HG02763 (cell line): ENCODE results near the gene EN2.

Experiments used
- ATAC-seq: cut with Tn5 transposase; IDR thresholded peaks from one replicate; pipeline ENCODE4 v1.9.1; 2021; ENCODE audit warnings: mild to moderate bottlenecking, moderate library complexity; ENCODE audit not compliant: unreplicated experiment

The EN2 gene

DNA sequence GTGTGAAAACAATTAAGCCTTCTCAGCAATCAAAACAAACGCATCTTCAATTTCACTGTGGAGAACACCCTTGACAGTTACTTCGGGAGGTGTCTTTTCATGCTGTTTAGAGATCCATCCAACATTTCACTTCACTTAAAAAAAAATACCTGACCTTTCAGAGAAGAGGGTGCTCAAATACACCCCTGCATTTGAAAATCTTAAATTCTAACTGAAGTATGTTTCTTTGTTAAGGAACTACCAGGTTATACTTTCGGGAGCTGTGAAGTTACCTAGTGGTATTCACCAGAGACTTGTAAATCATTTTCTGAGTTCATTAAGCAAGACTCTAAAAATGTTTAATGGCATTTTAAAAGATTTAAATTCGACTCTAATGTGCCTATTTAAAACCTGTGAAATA is 49.6 kb downstream of the EN2 start:
- no peak for ATAC-seq

DNA sequence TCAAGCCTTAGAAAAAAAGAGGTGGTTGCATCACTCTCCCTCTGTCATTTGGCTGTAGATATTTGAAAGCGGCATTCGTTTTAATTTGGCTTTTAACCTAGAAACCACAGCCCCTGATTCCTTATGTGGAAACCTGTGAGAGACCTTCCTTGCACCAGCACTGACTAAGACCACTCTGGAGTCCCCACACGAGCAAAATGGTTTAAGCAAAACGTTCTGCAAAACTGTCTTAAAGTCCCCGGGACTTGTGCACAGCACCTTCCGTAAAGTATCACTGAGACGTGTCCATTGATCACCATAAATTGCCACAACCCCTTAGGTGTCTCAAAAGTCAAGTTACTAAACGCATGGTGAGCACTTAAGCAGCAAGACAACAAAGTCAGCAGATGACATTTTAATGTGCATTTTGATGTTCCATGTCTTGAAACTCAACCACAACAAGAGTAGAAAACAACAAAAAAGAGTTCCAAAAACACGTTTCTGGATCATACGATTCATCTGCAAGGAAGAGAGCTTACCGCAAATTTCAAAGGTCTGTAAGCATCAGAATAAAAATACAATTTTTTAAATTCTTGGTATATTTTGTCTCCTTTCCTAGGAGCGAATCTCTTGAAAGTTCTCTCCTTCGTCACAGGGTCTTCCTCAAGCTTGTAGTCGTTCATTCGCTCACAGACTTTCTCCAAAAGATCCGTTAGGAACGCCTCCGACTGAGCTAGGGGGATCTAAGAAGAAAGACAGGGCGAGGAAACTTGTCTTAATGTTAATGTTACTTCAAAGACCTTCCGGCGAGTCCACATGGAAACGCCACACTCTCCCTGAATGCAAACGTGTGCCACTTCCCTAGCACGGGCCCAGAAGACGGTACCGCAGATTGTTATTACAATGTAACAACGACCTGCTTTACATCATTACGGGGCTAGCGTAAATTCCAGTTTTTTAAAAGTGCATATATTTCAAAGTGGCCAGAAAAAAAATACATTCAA is 50.7 kb downstream of the EN2 start:
- ATAC-seq: no peak

DNA sequence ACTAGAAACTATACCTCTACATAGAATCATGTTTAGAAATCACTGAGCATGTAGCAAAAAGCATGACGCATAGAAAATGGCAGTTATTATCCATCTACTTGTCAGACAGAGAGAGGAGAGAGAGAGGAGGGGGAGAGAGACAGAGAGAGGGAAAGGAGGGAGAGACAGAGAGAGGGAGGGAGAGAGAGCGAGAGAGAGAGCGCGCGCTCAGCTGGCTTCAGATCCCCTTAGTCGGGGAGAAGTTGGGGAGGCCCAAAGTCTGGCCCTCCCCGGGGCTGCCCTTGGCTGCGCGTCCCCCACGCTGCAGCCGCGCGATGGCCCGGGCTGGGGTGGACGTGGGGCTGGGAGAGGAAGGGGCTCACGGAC is 51.4 kb downstream of the EN2 start:
- no peak for ATAC-seq

DNA sequence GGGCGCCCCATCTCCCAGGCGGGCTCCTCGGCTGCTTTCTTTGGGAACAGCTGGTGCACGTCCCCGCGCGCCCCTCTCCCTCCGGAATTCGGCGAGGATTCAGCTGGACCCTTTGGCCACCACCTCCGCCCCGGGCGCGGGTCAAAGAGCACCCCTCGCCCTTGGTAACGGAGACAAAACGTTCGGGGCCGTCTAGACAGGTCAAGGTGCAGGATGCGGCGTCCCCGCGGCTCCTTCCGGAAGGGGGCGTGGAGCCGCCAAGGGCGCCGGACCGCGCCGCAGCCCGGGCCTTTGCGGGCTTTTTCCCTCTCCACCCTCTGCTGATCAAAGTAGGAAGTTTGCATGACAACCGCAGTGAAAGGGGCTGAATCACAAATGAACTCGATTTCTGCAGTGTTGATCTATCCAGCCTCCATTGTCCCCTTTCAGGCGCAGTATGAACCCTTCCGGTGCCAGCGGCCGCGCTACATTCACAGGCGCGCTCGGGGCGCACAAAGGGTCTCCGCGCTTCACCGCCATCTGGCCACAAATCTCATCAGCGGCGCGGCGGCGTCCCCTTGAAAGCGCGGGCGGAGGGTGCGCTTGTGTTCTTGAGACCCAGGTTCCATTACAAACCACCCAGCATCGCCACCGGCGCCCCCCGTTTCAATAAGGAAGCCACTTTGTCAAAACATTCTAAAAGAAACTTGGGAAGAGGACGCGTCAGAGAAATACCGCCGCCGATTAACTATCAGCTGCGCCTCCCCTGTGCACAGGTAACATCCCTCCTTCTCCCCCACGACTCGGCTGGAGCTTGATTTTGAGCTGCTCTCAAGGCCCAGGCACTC is 52.0 kb downstream of the EN2 start:
- no peak for ATAC-seq

DNA sequence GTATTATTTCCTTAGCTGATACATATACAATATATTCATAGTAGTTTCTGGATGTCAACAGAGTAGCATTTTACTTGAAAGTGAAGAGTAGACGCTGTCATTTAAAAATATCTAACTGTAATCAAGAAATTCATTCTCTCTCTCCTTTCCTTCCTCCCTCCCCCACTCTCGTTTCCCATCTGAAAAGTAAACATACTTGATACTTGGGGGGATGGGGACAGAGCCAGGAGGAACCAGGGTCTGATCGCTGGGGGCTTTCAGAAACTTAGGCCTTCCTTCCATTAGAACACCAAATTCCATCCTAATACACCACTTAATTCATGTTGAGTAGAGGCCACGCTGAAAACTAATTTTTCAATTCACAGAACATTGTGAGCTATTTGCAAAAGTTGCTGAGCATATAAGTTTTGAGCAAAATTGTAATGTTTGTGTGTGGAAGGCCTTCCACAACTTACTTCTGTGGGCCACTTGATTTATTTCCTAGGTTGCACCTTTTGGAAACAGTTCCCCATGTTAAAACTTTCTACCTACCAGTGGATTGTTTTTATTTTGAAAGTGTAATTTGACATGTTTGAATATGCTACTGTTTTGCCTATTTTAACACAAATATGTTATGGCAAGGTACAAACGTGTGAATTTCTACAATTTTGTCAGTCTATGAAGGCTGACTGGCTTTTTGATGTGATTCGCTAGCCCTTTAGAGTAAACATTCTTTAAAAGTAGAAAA is 53.2 kb downstream of the EN2 start:
- ATAC-seq: no peak

DNA sequence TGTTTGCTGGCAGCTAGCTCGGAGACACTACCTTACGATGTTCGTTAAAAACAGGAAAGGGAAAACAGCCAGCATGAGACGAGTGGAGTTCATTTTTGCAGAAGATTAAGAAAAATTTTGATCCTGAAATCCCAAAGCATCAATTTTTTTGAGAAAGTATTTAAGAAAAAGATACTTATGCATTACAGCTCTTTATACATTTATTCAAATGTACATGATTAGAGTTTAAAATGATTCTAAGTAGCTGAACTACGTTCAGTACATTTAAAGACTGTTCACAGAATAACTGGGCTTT is 53.7 kb downstream of the EN2 start:
- no peak for ATAC-seq

DNA sequence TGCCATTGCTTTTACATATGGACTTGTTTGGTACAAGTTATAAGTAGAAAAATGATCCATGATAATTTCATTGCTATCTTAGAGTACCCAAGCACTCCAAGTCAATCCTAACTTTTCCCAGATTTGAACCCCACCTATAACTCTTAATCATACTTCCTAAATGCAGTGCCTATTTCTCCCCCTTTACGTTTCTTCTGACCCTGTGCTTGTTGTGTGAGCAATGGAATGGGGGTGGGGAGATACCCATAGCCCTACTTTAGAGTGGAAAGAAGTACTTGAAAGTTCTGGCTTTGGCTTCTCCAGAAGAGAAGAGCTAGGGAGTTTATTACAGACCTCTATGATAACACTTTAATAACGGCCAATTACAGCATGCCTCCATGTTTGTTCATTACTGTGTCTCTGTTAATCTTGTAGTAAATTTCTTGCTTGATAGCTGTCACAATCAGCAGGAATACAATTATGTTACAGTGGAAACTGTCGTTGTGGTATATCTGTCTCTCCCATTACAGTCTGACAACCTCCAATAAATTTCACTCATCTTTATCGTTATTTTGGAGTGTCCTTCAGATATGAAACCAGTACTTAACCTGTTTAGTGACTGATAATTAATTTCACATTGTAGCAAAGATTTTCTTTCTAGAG is 54.4 kb downstream of the EN2 start:
- no peak for ATAC-seq

DNA sequence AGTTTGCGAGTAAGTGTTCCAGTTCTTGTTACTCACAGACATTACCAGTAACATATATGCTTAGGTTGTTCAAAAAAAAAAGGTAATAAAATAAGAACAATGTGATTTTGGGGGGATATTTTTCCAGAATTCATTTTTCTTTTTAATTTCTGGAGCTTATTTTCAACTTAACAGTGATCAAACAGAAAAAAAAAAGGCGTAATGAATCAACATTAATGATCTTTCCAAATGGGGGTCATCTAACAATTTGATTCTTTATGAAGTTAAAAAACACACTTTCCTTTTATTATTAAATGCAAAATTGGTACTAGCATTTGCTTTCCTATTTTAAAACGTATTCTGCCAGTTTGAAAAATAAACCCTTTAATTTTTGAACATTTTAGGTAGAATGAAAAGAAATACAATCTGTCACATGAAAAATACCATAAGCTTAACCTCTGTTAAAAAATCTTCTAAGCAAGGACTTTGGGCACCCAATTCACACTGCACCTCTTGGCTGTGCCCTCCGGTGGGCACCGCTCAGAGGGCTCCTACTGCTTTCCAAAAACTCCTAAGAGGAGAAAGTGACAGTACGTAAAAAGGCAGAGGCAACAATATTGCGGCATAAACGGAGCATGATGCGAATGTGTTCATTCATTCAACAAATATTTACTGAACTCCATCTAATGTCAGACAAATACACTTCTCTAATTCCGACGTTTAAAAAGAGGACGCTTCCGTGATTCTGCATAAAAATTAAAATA is 55.8 kb downstream of the EN2 start:
- ATAC-seq: no peak

DNA sequence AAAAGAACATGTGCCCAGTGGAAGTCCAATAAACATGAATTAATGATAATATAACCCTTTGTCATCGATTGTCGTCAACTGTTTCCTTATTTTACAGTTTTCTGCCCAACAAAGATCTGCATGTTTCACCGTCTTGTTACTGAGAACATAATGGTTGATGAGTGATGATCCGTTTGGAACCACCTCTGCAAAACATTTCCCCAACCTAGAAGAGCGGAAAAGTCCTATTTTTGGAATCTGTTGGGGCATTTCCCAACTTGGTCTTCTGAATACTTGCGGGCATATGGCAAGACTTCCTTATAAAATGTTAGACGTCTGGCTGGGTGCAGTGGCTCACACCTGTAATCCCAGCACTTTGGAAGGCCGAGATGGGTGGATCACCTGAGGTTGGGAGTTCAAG is 56.4 kb downstream of the EN2 start:
- no peak for ATAC-seq
